HL-60 (cell line): ENCODE measurements around the gene DUOX2.
"Not testable (repeated sequence)": the region's sequence is repeated elsewhere in the genome, so short reads cannot be mapped to it uniquely, and the experiment has no call there.

Source experiments
- CTCF ChIP-seq: IDR thresholded peaks from one replicate; pipeline ENCODE4 v1.5.1; 2011; ENCODE audit warnings: low read length, control low read depth, inconsistent platforms; ENCODE audit not compliant: insufficient read depth
- GABPA ChIP-seq: IDR thresholded peaks from 2 replicates; pipeline ENCODE4 v1.6.1; 2012; ENCODE audit warnings: low read depth
- POLR2AphosphoS5 ChIP-seq: IDR thresholded peaks from 2 replicates; pipeline ENCODE4 v1.6.1; 2012; ENCODE audit warnings: low read depth
- REST ChIP-seq: IDR thresholded peaks from 2 replicates; pipeline ENCODE4 v1.6.1; 2012; ENCODE audit warnings: low read depth; ENCODE audit not compliant: insufficient replicate concordance
- SPI1 ChIP-seq: IDR thresholded peaks from 2 replicates; pipeline ENCODE4 v1.6.1; 2012; ENCODE audit warnings: low read depth, mild to moderate bottlenecking, borderline replicate concordance

- TF ChIP-seq CTCF, REST, POLR2AphosphoS5, GABPA, SPI1: not testable (repeated sequence)
Measured at GRCh38 chr15:45135705-45136377, 21.9 kb upstream of the DUOX2 start.
